Measurements from ENCODE around the gene CACNA2D1.
"Not testable (repeated sequence)": the region's sequence is repeated elsewhere in the genome, so short reads cannot be mapped to it uniquely, and the experiment has no call there.

The CACNA2D1 gene

GRCh38 chr7:82444220-82444909, 788 bp upstream of the CACNA2D1 start:
- TF ChIP-seq ZNF274 (IDR thresholded peaks at IDR 0.05; ENCODE audit: low read depth, low read length), result no peak
- H3K4me3 ChIP-seq (ENCODE audit: low read length), result peak overlapping the region; percentile 36

GRCh38 chr7:82443036-82443546, 486 bp downstream of the CACNA2D1 start:
- no peak for TF ChIP-seq ZNF274 (IDR thresholded peaks at IDR 0.05; ENCODE audit: low read depth, low read length)
- H3K4me3 ChIP-seq (ENCODE audit: low read length), result peak overlapping the region; percentile 55

- H3K4me3 ChIP-seq (ENCODE audit: low read length), result peak overlapping the region; percentile 55
- no peak for TF ChIP-seq ZNF274 (IDR thresholded peaks at IDR 0.05; ENCODE audit: low read depth, low read length)
Measured at GRCh38 chr7:82442492-82443035, 1.0 kb downstream of the CACNA2D1 start.

GRCh38 chr7:82441669-82442478, 1.7 kb downstream of the CACNA2D1 start:
- TF ChIP-seq ZNF274 (IDR thresholded peaks at IDR 0.05; ENCODE audit: low read depth, low read length), result no peak
- H3K4me3 ChIP-seq (ENCODE audit: low read length), result peak overlapping the region; percentile 55; the same call in 1 of the 2 replicates

- TF ChIP-seq ZNF274 (IDR thresholded peaks at IDR 0.05; ENCODE audit: low read depth, low read length), result no peak
- no peak overlapping the region; the same call in 1 of the 2 replicates for H3K4me3 ChIP-seq (ENCODE audit: low read length)
Measured at GRCh38 chr7:82438521-82438920, 5.1 kb downstream of the CACNA2D1 start.

GRCh38 chr7:82435769-82436168, 7.8 kb downstream of the CACNA2D1 start:
- no peak for TF ChIP-seq ZNF274 (IDR thresholded peaks at IDR 0.05; ENCODE audit: low read depth, low read length)
- H3K4me3 ChIP-seq (ENCODE audit: low read length), result no peak overlapping the region

- H3K4me3 ChIP-seq (ENCODE audit: low read length), result no peak overlapping the region
- no peak for TF ChIP-seq ZNF274 (IDR thresholded peaks at IDR 0.05; ENCODE audit: low read depth, low read length)
Measured at GRCh38 chr7:82434275-82435022, 9.1 kb downstream of the CACNA2D1 start.

GRCh38 chr7:82433507-82433906, 10.1 kb downstream of the CACNA2D1 start:
- no peak for TF ChIP-seq ZNF274 (IDR thresholded peaks at IDR 0.05; ENCODE audit: low read depth, low read length)
- no peak overlapping the region for H3K4me3 ChIP-seq (ENCODE audit: low read length)

GRCh38 chr7:82432743-82433142, 10.8 kb downstream of the CACNA2D1 start:
- not testable (repeated sequence) for H3K4me3 ChIP-seq (ENCODE audit: low read length)

- H3K4me3 ChIP-seq (ENCODE audit: low read length), result no peak overlapping the region
- no peak for TF ChIP-seq ZNF274 (IDR thresholded peaks at IDR 0.05; ENCODE audit: low read depth, low read length)
Measured at GRCh38 chr7:82430500-82431465, 12.8 kb downstream of the CACNA2D1 start.

GRCh38 chr7:82429408-82429807, 14.2 kb downstream of the CACNA2D1 start:
- H3K4me3 ChIP-seq (ENCODE audit: low read length), result no peak overlapping the region
- TF ChIP-seq ZNF274 (IDR thresholded peaks at IDR 0.05; ENCODE audit: low read depth, low read length), result no peak

- no peak overlapping the region for H3K4me3 ChIP-seq (ENCODE audit: low read length)
- TF ChIP-seq ZNF274 (IDR thresholded peaks at IDR 0.05; ENCODE audit: low read depth, low read length), result no peak
Measured at GRCh38 chr7:82428186-82428961, 15.2 kb downstream of the CACNA2D1 start.
